Measurements from ENCODE around the gene CBX2. TPM values are rescaled to one million over a fixed set of nuclear protein-coding genes. Genes with fewer than 3 reads are reported as not detected.

The CBX2 gene
- polyA plus RNA-seq, 3 donors: 23.7 to 31.8 (median 26.9) TPM

GRCh38 chr17:79781736-79782575 lies 4.0 kb downstream of the CBX2 start:
- no peak for DNase-seq (ENCODE audit: extremely low read depth in 1 of 11, low read depth in 9 of 11, low spot score in 4 of 11)

- DNase-seq (ENCODE audit: extremely low read depth in 1 of 11, low read depth in 9 of 11, low spot score in 4 of 11): no peak
These were observed 5.9 kb downstream of the CBX2 start for GRCh38 chr17:79783891-79784290.

GRCh38 chr17:79784353-79785016 lies 6.5 kb downstream of the CBX2 start:
- DNase-seq (ENCODE audit: extremely low read depth in 1 of 11, low read depth in 9 of 11, low spot score in 4 of 11): no peak

GRCh38 chr17:79785017-79785899 lies 7.3 kb downstream of the CBX2 start:
- DNase-seq (ENCODE audit: extremely low read depth in 1 of 11, low read depth in 9 of 11, low spot score in 4 of 11): no peak

- DNase-seq (ENCODE audit: extremely low read depth in 1 of 11, low read depth in 9 of 11, low spot score in 4 of 11): no peak
These were observed 8.2 kb downstream of the CBX2 start for GRCh38 chr17:79785900-79786810.

- no peak for DNase-seq (ENCODE audit: extremely low read depth in 1 of 11, low read depth in 9 of 11, low spot score in 4 of 11)
These were observed 9.1 kb downstream of the CBX2 start for GRCh38 chr17:79786930-79787643.

- no peak for DNase-seq (ENCODE audit: extremely low read depth in 1 of 11, low read depth in 9 of 11, low spot score in 4 of 11)
These were observed 10.5 kb downstream of the CBX2 start for GRCh38 chr17:79788455-79788854.

GRCh38 chr17:79788989-79789942 lies 11.3 kb downstream of the CBX2 start:
- no peak for DNase-seq (ENCODE audit: extremely low read depth in 1 of 11, low read depth in 9 of 11, low spot score in 4 of 11)

GRCh38 chr17:79789943-79790804 lies 12.2 kb downstream of the CBX2 start:
- DNase-seq (ENCODE audit: extremely low read depth in 1 of 11, low read depth in 9 of 11, low spot score in 4 of 11): no peak

- DNase-seq (ENCODE audit: extremely low read depth in 1 of 11, low read depth in 9 of 11, low spot score in 4 of 11): no peak
These were observed 13.1 kb downstream of the CBX2 start for GRCh38 chr17:79790805-79791734.

GRCh38 chr17:79791735-79792161 lies 13.8 kb downstream of the CBX2 start:
- DNase-seq (ENCODE audit: extremely low read depth in 1 of 11, low read depth in 9 of 11, low spot score in 4 of 11): no peak

GRCh38 chr17:79792341-79792871 lies 14.5 kb downstream of the CBX2 start:
- DNase-seq (ENCODE audit: extremely low read depth in 1 of 11, low read depth in 9 of 11, low spot score in 4 of 11): no peak

GRCh38 chr17:79792984-79793923 lies 15.3 kb downstream of the CBX2 start:
- no peak for DNase-seq (ENCODE audit: extremely low read depth in 1 of 11, low read depth in 9 of 11, low spot score in 4 of 11)

GRCh38 chr17:79793924-79794304 lies 16.0 kb downstream of the CBX2 start:
- DNase-seq (ENCODE audit: extremely low read depth in 1 of 11, low read depth in 9 of 11, low spot score in 4 of 11): no peak
